HG02885 (cell line): ENCODE measurements around the gene WWP2.
"Not testable (repeated sequence)": the region's sequence is repeated elsewhere in the genome, so short reads cannot be mapped to it uniquely, and the experiment has no call there.

Source experiments
- ATAC-seq: cut with Tn5 transposase; IDR thresholded peaks from one replicate; pipeline ENCODE4 v1.9.1; 2021; ENCODE audit warnings: mild to moderate bottlenecking; ENCODE audit not compliant: unreplicated experiment, poor library complexity

WWP2 gene

GRCh38 chr16:69745232-69745612, 16.9 kb upstream of the WWP2 start:
- ATAC-seq: no peak

DNA sequence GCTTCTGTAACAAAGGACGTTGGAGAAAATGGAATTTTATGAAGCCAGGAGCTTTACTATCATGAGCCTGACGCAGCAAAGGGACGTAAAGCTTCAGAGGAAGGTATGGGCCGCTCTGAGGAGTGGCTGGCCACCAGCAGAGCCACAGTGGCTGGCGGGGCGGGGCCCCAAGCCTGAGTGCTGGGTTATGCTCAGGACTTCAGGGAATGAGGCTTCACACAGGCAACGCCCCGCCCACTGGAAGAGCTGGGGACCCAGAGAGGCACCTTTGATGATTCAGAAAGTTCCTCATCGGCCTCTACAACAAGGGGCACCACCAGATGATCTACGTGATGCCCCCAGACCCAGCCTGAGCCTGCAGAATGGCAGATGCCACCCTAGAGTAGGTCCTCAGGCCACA, 16.2 kb upstream of the WWP2 start:
- ATAC-seq: no peak

- no peak for ATAC-seq
Observed at GRCh38 chr16:69747115-69747514, 15.0 kb upstream of the WWP2 start.

- ATAC-seq: no peak
Observed at GRCh38 chr16:69748694-69749345, 13.3 kb upstream of the WWP2 start.

- no peak for ATAC-seq
Observed at GRCh38 chr16:69754143-69754468, 8.0 kb upstream of the WWP2 start.

DNA sequence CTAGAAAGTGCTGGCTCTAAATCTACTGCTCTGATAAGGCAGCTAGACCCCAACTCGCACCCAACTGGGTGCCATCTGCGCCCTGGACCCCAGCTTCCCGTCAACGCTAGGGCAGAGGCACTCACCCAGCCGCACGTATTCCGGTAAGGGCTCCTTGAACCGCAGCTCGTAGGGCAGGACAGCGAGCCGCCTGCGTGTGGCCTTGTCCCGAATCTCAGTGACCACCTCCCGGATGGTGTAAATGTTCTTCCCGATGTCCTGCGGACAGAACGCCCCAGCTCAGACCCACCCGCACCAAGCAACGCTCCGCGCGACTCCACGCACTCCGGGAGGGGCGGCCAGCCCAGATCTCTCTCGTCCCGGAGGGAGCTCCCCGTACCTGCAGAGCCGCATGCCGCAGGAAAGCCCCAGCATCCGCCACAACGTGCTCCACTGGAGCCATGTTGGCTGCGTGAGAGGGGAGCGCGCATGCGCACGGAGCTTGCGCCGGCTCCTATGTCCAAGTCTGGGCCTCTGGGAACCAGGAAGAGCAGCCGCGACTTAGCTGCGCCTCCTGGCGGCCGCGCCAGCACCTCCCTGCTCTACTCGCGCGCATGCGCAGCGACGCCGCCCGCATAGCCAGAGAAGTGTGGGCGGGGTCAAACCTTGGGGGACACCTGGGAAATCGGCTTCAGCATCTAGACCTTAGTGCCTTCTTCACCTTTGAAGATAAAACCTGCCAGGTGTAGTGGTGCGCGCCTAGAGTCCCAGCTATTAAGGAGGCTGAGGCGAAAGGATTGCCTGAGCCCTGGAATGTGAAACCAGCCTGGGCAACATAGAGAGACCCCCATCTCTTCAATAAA, 7.4 kb upstream of the WWP2 start, which contains the start of gene NOB1:
Gene NOB1 (minus strand): TSS at position 458 of the 842 bp plus-strand sequence. CDS start 16 bp downstream, at position 442.
- peak; percentile 98 for ATAC-seq

DNA sequence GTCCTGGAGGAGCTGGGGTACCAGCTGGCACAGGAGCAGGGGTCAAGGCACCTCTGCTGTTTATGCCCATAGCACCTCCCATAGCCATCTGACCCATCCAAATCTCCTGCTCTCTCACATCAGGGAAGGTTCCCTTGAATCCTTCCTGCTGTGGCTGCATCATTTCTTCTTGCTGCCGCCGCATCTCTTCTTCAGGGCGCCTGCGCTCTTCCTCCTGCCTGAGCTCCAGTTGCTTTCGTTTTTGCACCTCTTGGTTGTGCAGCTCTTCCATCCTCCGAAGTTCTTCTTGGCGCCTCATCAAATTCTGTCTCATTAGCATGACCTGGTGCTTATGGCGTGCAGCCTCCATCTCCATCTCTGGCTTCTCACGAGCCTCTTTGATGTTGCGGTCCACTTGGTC, 5.4 kb upstream of the WWP2 start:
- no peak for ATAC-seq

- not testable (repeated sequence) for ATAC-seq
Observed at GRCh38 chr16:69757375-69757774, 4.8 kb upstream of the WWP2 start.

GRCh38 chr16:69762814-69763598, 874 bp downstream of the WWP2 start:
- peak; percentile 20 for ATAC-seq

- ATAC-seq: no peak
Observed at GRCh38 chr16:69763599-69763942, 1.4 kb downstream of the WWP2 start.

DNA sequence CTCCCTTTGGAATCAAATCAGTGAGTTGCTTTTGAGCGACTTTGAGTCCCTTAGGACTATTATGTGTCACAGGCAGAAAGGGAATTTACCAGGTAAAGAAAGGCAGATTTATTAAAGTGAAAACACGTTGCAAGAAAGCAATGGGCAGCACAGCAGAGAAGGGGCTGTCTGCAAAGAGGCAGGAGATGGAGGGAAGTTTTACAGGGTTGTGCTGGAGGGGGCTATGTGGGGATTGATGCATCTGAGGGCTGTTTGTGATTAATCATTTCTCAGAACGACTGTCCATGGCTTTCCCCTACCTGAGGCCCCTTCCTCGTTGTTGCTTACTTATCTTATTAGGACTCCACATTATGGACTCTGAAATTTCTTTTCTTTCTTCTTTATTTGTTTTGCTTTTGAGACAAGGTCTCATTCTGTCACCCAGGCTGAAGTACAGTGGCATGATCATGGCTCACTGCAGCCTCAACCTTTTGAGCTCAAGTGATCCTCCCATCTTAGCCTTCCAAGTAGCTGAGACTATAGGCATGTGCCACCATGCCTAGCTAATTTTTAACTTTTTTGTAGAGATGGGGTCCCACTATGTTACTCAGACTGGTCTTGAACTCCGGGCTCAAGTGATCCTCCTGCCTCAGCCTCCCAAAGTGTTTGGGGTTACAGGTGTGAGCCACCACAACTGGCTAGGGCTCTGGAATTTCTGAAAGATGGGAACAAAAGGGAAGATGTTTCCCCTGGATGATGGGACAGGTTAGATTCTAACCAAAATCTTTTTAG, 5.5 kb downstream of the WWP2 start:
- ATAC-seq: no peak

DNA sequence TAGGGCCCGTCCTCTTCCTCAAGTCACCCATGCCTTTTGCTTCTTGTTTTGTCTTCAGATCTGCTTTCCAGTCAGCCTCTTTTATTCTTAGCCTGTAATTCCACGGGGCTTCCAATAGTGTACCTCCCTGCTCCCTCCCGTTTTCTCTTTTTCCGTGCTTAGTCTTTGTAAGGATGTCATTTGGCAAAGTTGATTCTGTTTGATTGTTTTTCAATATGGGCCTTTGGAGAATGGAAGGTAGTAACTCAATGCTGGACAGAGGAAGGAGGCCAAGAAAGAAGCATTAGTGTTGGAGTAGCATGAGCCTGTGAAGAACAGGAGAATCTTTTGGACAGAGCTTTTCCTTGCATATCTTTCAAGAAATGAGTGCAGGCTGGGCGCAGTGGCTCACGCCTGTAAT, 6.5 kb downstream of the WWP2 start:
- ATAC-seq: no peak

- no peak for ATAC-seq
Observed at GRCh38 chr16:69769404-69769803, 7.3 kb downstream of the WWP2 start.

- no peak for ATAC-seq
Observed at GRCh38 chr16:69771651-69771967, 9.5 kb downstream of the WWP2 start.

DNA sequence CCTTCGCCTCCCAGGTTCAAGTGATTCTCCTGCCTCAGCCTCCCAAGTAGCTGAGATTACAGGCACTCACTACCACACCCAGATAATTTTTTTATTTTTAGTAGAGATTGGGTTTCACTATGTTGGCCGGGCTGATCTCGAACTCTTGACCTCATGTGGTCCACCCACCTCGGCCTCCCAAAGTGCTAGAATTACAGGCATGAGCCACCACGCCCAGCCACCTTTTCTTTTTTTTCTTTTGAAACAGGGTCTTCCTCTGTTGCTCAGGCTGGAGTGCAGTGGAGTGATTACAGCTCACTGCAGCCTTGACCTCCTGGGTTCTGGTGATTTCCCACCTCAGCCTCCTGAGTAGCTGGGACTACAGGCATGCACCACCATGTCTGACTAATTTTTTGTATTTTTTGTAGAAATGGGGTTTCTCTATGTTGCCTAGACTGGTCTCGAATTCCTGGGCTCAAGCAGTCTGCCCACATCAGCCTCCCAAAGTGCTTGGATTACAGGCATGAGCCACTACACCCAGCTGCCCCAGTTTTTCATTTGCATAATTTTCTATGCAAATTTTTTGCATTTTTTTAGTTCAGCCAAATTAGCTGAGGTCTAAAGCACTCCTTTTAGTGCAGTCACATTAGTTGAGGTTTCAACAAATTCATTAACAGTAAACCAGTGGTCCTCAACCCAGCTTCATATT, 11.3 kb downstream of the WWP2 start:
- ATAC-seq: no peak

GRCh38 chr16:69775563-69775962, 13.4 kb downstream of the WWP2 start:
- no peak for ATAC-seq

DNA sequence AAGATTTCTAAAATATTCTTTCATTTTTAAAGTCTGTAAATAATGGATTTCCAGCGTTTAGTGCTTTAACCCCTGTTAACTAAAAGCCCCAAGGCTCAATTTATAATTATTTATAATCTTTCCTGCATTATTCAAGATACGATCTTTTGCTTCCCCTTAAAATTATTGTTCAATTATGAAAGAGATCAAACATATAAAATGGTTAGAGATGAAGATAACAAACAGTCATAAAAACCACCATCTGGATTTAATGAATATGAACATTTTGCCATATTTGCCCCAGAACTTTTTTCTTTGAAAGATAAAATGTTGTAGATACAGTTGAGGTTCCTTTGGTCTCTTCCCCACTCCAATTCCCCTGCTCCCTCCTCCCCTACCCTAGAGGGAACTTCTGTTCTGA, 17.6 kb downstream of the WWP2 start:
- ATAC-seq: no peak

DNA sequence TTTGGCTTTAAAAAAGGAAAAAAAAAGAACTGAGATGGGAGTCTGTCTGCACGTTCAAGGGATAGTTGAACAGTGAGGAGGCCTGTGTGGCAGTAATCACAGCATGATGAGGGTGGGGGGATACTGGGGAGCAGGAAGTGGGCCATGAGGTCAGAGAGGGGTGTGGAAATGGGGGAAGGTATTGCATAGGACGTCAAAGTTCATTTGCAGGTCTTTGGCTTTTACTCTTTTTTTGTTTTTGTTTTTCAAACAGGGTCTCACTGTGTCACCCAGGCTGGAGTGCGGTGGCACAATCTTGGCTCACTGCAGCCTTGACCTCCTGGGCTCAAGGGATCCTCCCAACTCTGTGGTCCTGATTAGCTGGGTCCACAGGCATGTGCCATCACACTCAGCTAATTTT, 19.0 kb downstream of the WWP2 start:
- no peak for ATAC-seq

DNA sequence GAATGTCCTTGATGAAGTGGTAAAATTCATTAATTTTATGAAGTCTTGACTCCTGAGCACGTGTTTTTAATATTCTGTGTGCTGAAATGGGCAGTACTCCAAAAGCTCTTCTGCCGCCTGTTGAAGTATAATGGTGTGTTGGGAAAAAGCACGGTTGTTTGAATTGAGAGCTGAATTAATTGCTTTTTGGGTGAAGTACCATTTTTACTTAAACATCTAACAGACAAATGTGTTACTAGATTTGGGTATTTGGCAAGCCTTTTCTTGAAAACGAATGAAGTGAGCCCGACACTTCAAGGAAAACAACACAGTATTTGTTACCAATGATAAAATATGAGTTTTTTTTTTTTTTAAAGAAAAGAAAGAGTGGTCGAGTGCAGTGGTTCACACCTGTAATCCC, 22.5 kb downstream of the WWP2 start:
- no peak for ATAC-seq

DNA sequence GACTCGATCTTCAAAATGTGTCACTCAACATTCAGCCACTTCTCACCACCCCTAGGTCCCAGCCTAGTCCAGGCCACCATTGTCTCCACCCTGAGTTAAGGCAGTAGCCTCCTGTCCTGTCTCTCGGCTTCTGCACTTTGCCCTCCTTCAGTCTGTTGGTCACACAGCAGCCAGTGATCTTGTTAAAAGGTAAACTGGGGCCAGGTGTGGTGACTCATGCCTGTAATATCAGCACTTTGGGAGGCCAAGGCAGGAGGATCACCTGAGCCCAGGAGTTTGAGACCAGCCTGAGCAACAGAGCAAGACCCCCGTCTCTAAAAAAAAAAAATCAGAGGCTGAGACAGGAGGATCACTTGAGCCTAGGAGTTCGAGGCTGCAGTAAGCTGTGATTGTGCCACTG, 25.8 kb downstream of the WWP2 start:
- no peak for ATAC-seq
